ELF-1 (cell line): ENCODE data around the gene BCAS3.
"Not testable (repeated sequence)": the region's sequence is repeated elsewhere in the genome, so short reads cannot be mapped to it uniquely, and the experiment has no call there.

ENCODE experiments used
- DNase-seq: peaks from one replicate; pipeline ENCODE4 v3.0.0-alpha.2; 2016; ENCODE audit warnings: low read depth, low spot score

Gene BCAS3

GRCh38 chr17:60677308-60678117 lies at the start of gene BCAS3:
Gene BCAS3 (plus strand): TSS chr17:60677851.
- peak; percentile 100 for DNase-seq

GRCh38 chr17:60628252-60628889 lies 49.3 kb upstream of the BCAS3 start:
- no peak for DNase-seq

- DNase-seq = no peak
These were observed 48.5 kb upstream of the BCAS3 start for GRCh38 chr17:60629120-60629519.

GRCh38 chr17:60630352-60630751 lies 47.3 kb upstream of the BCAS3 start:
- DNase-seq = no peak

GRCh38 chr17:60631119-60631518 lies 46.5 kb upstream of the BCAS3 start:
- DNase-seq = no peak

DNA sequence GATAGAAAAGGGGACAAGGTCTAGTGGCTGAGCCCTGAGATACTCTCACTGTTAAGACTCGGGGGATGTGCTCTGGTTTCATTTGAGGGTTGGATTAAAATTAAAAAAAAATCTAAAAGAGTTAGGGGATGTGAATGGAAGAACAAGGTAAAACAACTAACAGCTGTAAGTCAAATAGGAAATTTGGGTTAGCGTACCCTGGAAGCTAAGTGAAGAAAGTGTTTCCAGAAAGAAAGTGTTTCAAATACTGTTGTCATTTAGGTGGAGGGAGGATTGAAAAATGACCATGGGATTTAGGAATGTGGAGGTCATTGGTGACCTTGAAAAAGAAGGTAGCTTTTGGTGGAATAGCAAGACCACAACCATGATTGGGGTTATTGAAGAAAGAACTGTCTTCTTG lies 40.0 kb upstream of the BCAS3 start:
- DNase-seq = no peak

DNA sequence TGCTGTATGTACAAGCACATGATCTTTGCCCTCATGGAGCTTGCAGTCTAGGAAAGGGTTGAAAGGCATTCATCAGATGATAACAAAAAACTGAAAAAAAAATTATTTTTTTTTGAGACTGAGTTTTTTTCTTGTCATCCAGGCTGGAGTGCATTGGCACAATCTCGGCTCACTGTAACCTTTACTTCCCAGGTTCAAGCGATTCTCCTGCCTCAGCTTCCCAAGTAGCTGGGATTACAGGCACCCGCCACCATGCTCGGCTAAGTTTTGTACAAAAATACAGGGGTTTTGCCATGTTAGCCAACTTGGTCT lies 38.7 kb upstream of the BCAS3 start:
- no peak for DNase-seq

DNA sequence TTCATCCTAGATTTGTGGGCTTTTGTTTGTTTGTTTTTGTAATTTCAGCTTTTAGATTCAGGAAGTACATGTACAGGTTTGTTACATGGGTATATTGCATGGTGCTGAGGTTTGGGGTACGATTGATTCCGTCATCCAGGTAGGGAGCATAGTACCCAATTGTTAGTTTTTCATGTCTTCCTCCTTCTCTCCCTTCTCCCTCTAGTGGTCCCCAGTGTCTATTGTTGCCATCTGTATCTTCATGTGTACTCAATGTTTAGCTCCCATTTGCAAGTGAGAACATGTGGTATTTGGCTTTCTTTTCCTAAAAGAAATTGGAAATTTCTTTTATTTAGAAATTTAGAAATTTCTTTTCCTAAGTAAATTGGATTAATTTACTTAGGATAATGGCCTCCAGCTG lies 37.1 kb upstream of the BCAS3 start:
- DNase-seq = no peak

DNA sequence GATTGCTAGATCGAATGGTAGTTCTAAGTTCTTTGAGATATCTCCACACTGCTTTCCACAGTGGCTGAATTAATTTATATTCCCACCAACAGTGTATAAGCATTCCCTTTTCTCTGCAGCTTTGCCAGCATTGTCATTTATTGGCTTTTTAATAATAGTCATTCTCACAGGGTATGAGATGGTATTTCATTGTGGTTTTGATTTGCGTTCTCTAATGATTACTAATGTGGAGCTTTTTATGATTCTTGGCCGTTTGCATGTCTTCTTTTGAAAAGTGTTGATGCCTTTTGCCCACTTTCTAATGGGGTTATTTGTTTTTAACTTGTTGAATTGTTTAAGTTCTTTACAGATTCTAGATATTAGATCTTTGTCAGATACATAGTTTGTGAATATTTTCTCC lies 36.5 kb upstream of the BCAS3 start:
- DNase-seq = no peak

DNA sequence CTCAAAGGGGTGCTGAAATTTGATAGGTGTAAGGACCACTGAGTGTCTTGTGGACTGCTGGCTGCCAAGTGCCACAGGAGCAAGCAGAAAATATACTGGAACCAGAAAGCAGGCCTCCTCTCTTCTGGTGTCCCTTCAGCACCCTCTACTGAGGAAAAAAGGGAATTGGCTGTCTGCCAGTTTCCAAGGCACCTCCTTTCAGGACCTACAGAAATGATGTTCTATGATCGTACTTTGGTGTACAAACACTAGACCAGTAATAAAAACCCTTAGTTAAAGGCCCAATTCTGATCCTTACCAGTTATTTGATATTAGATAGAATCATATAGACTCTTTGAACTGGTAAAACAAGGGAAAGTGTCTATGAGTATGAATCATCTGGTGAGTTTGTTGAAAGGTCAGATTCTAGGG lies 35.8 kb upstream of the BCAS3 start:
- DNase-seq = peak; percentile 70

DNA sequence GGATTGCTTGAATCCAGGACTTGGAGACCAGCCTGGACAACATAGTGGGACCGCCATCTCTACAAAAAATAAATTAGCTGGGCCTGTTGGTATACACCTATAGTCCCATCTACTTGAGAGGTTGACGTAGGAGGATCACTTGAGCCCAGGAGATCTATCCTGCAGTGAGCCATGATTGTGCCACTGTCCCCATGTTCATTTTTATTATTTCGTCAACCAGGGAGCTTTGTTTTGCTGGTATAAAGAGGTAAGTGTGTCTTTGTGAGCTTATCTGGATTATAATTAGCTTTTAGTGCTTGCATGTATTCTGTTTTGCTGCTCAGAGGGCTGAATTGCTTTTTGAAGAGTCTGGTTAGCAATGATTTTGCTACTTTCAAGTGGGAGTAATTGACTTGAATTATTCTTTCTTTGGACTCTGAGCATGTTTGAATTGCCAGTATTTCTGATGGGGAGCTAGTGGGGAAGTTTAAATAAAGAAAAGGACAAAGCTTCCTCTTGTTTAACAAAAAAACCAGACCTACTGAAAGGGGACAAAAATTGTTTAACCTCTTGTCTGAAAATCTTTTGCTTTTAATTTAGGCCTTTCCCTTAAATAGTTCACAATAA lies 31.6 kb upstream of the BCAS3 start:
- DNase-seq = no peak

GRCh38 chr17:60646701-60647100 lies 30.9 kb upstream of the BCAS3 start:
- no peak for DNase-seq

DNA sequence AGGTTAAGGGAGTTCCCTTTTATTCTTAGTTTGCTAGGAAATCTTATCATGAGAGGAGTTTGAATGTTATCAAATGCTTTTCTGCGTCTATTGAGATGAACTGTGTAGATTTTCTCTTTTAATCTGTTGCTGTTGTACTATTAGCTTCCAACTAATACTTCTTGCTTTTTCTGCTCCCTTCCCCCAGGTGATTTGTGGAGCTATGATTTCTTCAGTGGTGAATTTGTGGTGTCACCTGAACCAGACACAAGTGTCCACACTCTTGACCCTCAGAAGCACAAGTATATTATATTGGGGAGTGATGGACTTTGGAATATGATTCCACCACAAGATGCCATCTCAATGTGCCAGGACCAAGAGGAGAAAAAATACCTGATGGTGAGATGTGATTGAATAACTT lies 29.9 kb upstream of the BCAS3 start:
- no peak for DNase-seq

- no peak for DNase-seq
These were observed 25.0 kb upstream of the BCAS3 start for GRCh38 chr17:60652454-60653247.

DNA sequence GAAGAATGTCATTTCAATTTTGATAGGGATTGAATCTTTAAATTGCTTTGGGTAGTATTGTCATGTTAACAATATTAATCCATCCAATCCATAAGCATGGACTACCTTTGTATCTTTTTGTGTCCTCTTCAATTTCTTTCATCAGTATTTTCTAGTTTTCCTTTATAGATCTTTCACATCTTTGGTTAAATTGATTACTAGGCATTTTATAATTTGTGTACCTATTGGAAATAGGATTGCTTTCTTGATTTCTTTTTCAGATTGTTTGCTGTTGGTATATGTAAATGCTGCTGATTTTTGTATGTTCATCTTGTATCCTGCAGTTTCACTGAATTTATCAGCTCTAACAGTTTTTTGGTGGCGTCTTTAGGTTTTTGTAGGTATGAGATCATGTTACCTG lies 24.1 kb upstream of the BCAS3 start:
- DNase-seq = no peak

DNA sequence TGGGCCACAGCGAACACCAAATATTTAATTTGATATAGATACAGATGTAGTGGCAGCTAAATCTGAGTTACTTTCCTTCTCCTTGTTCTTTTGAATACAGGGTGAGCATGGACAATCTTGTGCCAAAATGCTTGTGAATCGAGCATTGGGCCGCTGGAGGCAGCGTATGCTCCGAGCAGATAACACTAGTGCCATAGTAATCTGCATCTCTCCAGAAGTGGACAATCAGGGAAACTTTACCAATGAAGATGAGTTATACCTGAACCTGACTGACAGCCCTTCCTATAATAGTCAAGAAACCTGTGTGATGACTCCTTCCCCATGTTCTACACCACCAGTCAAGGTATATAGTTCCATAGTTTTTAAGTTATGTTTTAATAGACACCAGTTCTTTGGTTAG lies 21.2 kb upstream of the BCAS3 start:
- DNase-seq = no peak

DNA sequence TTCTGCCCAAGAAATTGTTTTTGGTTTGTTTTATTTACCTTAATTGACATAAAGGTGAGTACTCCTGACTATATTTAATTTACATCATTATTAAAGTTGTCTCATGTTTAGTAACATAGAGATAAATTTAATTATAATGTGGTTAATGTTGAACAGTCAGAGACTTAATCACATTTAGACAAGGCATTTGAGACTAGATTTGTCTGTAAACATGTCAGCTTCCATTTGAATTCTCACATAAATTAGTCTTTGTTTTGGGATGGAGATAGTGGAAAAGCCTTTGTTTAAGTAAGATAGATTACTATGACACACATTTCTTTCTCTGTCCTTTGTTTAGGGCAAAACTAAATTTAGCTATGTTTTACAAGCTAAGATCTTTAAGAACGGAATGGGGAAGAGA lies 18.5 kb upstream of the BCAS3 start:
- no peak for DNase-seq

DNA sequence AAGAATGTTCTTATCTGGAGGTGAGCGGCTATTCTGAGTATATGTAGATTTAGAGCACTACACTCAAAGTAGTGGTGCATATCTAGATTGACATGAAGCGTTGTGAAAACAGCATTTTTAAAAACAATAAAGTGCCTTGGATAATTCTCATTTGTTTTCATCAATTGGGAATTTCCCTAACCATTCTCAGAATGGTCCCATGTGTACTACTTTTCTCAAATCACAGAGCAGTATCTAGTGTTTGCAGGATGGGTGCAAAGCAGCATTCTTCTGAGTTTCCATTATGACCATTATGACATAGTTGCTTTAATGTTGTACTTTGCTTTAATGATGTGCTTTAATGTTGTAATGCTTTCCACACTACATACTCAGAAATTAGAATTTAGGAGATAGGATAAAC lies 16.2 kb upstream of the BCAS3 start:
- DNase-seq = no peak

DNA sequence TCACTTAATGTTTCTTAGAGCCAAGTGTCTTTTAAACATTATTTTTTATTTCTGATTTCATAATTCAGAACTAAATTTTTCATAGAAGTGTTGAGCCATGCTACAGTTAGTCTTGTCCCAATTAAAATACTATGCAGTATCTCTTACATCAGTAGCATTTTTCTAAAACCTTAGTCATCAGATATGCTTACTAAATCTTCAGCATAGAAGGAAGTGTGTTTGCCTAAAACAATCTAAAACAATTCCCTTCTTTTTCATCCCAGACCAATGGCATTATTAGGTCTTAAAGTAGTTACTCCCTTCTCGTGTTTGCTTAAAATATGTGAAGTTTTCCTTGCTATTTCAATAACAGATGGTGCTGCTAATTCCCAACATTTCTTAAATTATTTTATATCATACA lies 13.6 kb upstream of the BCAS3 start:
- DNase-seq = no peak

- DNase-seq = no peak
These were observed 12.0 kb upstream of the BCAS3 start for GRCh38 chr17:60665602-60666001.

DNA sequence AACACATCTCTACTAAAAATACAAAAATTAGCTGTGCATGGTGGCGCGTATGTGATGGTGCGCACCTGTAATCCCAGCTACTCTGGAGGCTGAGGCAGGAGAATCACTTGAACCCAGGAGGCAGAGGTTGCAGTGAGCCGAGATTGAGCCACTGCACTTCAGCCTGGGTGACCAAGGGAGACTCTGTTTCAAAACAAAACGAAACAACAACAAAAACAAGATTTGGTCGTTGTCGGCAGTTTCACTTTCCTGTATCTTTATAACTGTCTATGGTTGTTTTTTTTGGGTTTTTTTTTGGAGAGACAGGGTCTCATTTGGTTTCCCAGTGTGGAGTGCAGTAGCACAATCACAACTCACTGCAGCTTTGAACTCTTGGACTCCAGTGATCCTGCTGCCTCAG lies 8.9 kb upstream of the BCAS3 start:
- DNase-seq = not testable (repeated sequence)

- DNase-seq = no peak
These were observed 6.2 kb upstream of the BCAS3 start for GRCh38 chr17:60671482-60671881.
